ENCODE results near the gene CEP57L1. TPM values are rescaled to one million over a fixed set of nuclear protein-coding genes. Genes with fewer than 3 reads are reported as not detected.

The CEP57L1 gene
- total and polyA plus RNA-seq, 2 experiments from 2014 or later, result 20.6 to 25.6 TPM

- H3F3A ChIP-seq (ENCODE audit: insufficient read depth), result peaks cover 12% of the 10 kb centered on the region
- no peak overlapping the region for H2AFZ ChIP-seq
- no peaks in the 10 kb centered on the region for H4K20me1 ChIP-seq (ENCODE audit: insufficient read depth)
- no peaks in the 10 kb centered on the region for H3K9me2 ChIP-seq (ENCODE audit: insufficient read depth)
- no peak for TF ChIP-seq EZH2 (IDR thresholded peaks at IDR 0.05; ENCODE audit: insufficient read depth, poor library complexity, severe bottlenecking)
- TF ChIP-seq EZH2phosphoT487 (IDR thresholded peaks at IDR 0.05; ENCODE audit: insufficient read depth, low read depth), result no peak
- peaks cover 20% of the 10 kb centered on the region for H3K4me1 ChIP-seq (ENCODE audit: insufficient read depth)
- no peak overlapping the region for H3K4me2 ChIP-seq (ENCODE audit: unreplicated experiment)
- no peaks in the 10 kb centered on the region for H3K27me3 ChIP-seq (replicated peaks; ENCODE audit: insufficient read depth)
- no peaks in the 10 kb centered on the region for H3K36me3 ChIP-seq (ENCODE audit: low read depth)
- peaks cover 2% of the 10 kb centered on the region for H3K79me2 ChIP-seq (ENCODE audit: insufficient read depth)
- no peak overlapping the region for H3K4me3 ChIP-seq
- in situ Hi-C loops (cut with MboI), result loop anchor here (25.0 kb wide), 1 partner anchor 941 kb away; no protein-coding TSS in a partner anchor
- 97 to 100% methylated on average over 2 of the region's 2 CpGs for WGBS, 2 experiments (ENCODE audit: low coverage in 1 of 2, low lambda C conversion rate in 2 of 2, missing lambda C conversion rate in 2 of 2)
- H3K9ac ChIP-seq, result no peak overlapping the region
- H3K9me3 ChIP-seq (ENCODE audit: low read depth), result no peaks in the 10 kb centered on the region
- H3K27ac ChIP-seq, result no peak overlapping the region
- DNase-seq, result no peak
Observed at GRCh38 chr6:109053336-109053735, 42.0 kb upstream of the CEP57L1 start.

GRCh38 chr6:109055771-109056235 is 39.5 kb upstream of the CEP57L1 start:
- no peak for TF ChIP-seq EZH2phosphoT487 (IDR thresholded peaks at IDR 0.05; ENCODE audit: insufficient read depth, low read depth)
- TF ChIP-seq EZH2 (IDR thresholded peaks at IDR 0.05; ENCODE audit: insufficient read depth, poor library complexity, severe bottlenecking), result no peak
- H3K4me3 ChIP-seq, result peak overlapping the region; percentile 2; the same call in 1 of the 2 replicates
- 19 to 32% methylated on average over 1 of the region's 1 CpG for WGBS, 2 experiments (ENCODE audit: low coverage in 1 of 2, low lambda C conversion rate in 2 of 2, missing lambda C conversion rate in 2 of 2)
- H3K4me1 ChIP-seq (ENCODE audit: insufficient read depth), result peaks cover 40% of the 10 kb centered on the region
- DNase-seq, result peak; percentile 78
- H3K9ac ChIP-seq, result no peak overlapping the region
- peaks cover 5% of the 10 kb centered on the region for H3K79me2 ChIP-seq (ENCODE audit: insufficient read depth)
- peak overlapping the region; percentile 74 for H3K27ac ChIP-seq
- H3K4me2 ChIP-seq (ENCODE audit: unreplicated experiment), result peak overlapping the region; percentile 40
- H3K9me3 ChIP-seq (ENCODE audit: low read depth), result no peaks in the 10 kb centered on the region
- in situ Hi-C loops (cut with MboI), result loop anchor here (25.0 kb wide), 1 partner anchor 944 kb away; no protein-coding TSS in a partner anchor
- no peaks in the 10 kb centered on the region for H4K20me1 ChIP-seq (ENCODE audit: insufficient read depth)
- no peaks in the 10 kb centered on the region for H3K36me3 ChIP-seq (ENCODE audit: low read depth)
- no peak overlapping the region for H2AFZ ChIP-seq
- no peaks in the 10 kb centered on the region for H3K9me2 ChIP-seq (ENCODE audit: insufficient read depth)
- H3F3A ChIP-seq (ENCODE audit: insufficient read depth), result peaks cover 31% of the 10 kb centered on the region
- H3K27me3 ChIP-seq (replicated peaks; ENCODE audit: insufficient read depth), result no peaks in the 10 kb centered on the region

GRCh38 chr6:109056661-109057060 is 38.6 kb upstream of the CEP57L1 start:
- in situ Hi-C loops (cut with MboI), result loop anchor here (25.0 kb wide), 1 partner anchor 944 kb away; no protein-coding TSS in a partner anchor

GRCh38 chr6:109058620-109059019 is 36.7 kb upstream of the CEP57L1 start:
- Histone ChIP-seq H3K79me2 (ENCODE audit: insufficient read depth) (peaks cover 15% of the 10 kb centered on the region), H3K9me3 (ENCODE audit: low read depth) (no peaks in the 10 kb centered on the region), H3K4me1 (ENCODE audit: insufficient read depth) (peaks cover 38% of the 10 kb centered on the region), H3K4me2 (ENCODE audit: unreplicated experiment) (no peak overlapping the region), H3K4me3 (no peak overlapping the region), H3K36me3 (ENCODE audit: low read depth) (no peaks in the 10 kb centered on the region), H4K20me1 (ENCODE audit: insufficient read depth) (no peaks in the 10 kb centered on the region), H3K9ac (no peak overlapping the region), H3F3A (ENCODE audit: insufficient read depth) (peaks cover 33% of the 10 kb centered on the region), H3K27ac (no peak overlapping the region), H2AFZ (no peak overlapping the region), H3K27me3 (replicated peaks; ENCODE audit: insufficient read depth) (no peaks in the 10 kb centered on the region), H3K9me2 (ENCODE audit: insufficient read depth) (no peaks in the 10 kb centered on the region)
- in situ Hi-C loops (cut with MboI), result loop anchor here (25.0 kb wide), 1 partner anchor 946 kb away; no protein-coding TSS in a partner anchor
- WGBS, 2 experiments (ENCODE audit: low coverage in 1 of 2, low lambda C conversion rate in 2 of 2, missing lambda C conversion rate in 2 of 2), result 87 to 94% methylated on average over 2 of the region's 2 CpGs
- DNase-seq, result no peak
- TF ChIP-seq EZH2 (IDR thresholded peaks at IDR 0.05; ENCODE audit: insufficient read depth, poor library complexity, severe bottlenecking) (no peak), EZH2phosphoT487 (IDR thresholded peaks at IDR 0.05; ENCODE audit: insufficient read depth, low read depth) (no peak)

More at GRCh38 chr6:109056661-109057060, 38.6 kb upstream of the CEP57L1 start:
- H2AFZ ChIP-seq, result no peak overlapping the region
- H3K9me3 ChIP-seq (ENCODE audit: low read depth), result no peaks in the 10 kb centered on the region
- H3K9ac ChIP-seq, result no peak overlapping the region
- no peak overlapping the region for H3K4me2 ChIP-seq (ENCODE audit: unreplicated experiment)
- no peaks in the 10 kb centered on the region for H4K20me1 ChIP-seq (ENCODE audit: insufficient read depth)
- TF ChIP-seq EZH2phosphoT487 (IDR thresholded peaks at IDR 0.05; ENCODE audit: insufficient read depth, low read depth) (no peak), EZH2 (IDR thresholded peaks at IDR 0.05; ENCODE audit: insufficient read depth, poor library complexity, severe bottlenecking) (no peak)
- no peak overlapping the region for H3K4me3 ChIP-seq
- no peaks in the 10 kb centered on the region for H3K36me3 ChIP-seq (ENCODE audit: low read depth)
- H3K9me2 ChIP-seq (ENCODE audit: insufficient read depth), result no peaks in the 10 kb centered on the region
- no peaks in the 10 kb centered on the region for H3K27me3 ChIP-seq (replicated peaks; ENCODE audit: insufficient read depth)
- DNase-seq, result no peak
- peaks cover 38% of the 10 kb centered on the region for H3K4me1 ChIP-seq (ENCODE audit: insufficient read depth)
- H3K79me2 ChIP-seq (ENCODE audit: insufficient read depth), result peaks cover 8% of the 10 kb centered on the region
- peak overlapping the region; percentile 74; the same call in 1 of the 2 replicates for H3K27ac ChIP-seq
- peaks cover 33% of the 10 kb centered on the region for H3F3A ChIP-seq (ENCODE audit: insufficient read depth)
